GM19372 (cell line): Measurements from ENCODE around the gene FADS6.

Experiments used
- ATAC-seq: cut with Tn5 transposase; IDR thresholded peaks from one replicate; pipeline ENCODE4 v1.9.1; 2021; ENCODE audit warnings: mild to moderate bottlenecking, low read depth, moderate library complexity; ENCODE audit not compliant: unreplicated experiment

The FADS6 gene

GRCh38 chr17:74833501-74834377, 59.7 kb downstream of the FADS6 start:
- no peak for ATAC-seq

DNA sequence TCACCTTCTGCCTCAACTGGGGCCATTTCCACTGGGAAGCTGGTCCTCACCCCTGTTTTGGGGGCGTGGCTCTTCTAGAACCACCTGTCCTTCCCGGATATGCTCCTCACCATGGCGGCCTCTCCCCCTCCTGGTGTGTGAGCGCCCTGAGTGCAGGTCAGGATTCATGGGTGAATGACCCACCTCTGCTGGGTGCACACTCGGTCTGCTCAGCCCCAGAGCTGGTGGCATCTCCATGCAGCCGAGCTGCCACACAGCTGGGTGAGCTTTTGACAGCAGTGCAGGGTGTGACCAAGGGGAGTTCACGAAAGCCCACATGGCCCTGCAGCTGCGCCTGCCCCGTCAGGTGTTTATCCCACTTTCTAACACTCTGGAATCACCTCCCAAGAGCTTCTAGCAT, 61.0 kb downstream of the FADS6 start:
- no peak for ATAC-seq

GRCh38 chr17:74831444-74832146, 61.8 kb downstream of the FADS6 start:
- ATAC-seq, result no peak

DNA sequence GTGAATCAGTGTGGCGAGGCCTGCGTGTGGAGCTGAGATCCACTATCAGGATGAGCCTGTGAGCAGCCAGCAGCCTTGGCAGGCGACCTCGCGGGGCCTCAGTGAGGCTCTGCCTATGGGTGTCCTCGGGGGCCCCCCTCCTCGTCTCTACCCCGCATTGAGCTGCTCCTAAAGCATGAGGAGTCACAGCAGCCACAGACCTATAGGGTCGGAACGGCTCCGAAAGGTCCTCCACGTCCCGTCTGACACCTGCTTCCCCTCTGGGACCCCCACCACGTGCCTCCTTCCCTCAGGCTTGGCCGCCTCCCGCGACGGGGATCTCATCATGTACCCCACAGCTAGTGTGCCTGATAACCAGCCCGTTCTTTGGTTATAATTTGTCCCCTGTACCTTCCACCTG, 62.6 kb downstream of the FADS6 start:
- no peak for ATAC-seq

GRCh38 chr17:74827800-74828199, 65.6 kb downstream of the FADS6 start:
- ATAC-seq, result no peak
